GM10248 (cell line): ENCODE data around the gene PEX6.
A peak's percentile ranks its signal among the peaks of the same experiment; 100 is the strongest.
"Not testable (repeated sequence)": the region's sequence is repeated elsewhere in the genome, so short reads cannot be mapped to it uniquely, and the experiment has no call there.

Experiments
- CTCF ChIA-PET: fragments of 300-600 bp; sonication (Branson Sonifier 250); formaldehyde crosslinking; extraction: SDS; loops from one replicate; lab custom pipeline; 2021; ENCODE audit warnings: antibody characterized with exemption; lab: Yijun Ruan, JAX
- POLR2A ChIA-PET: fragments of 350-650 bp; sonication (Branson Sonifier 250); formaldehyde crosslinking; extraction: SDS; loops from one replicate; lab custom pipeline; 2020; ENCODE audit warnings: antibody characterized with exemption; lab: Yijun Ruan, JAX
- DNase-seq: peaks from one replicate; pipeline ENCODE4 v3.0.0; 2012; ENCODE audit errors: extremely low spot score
- TF ChIP-seq, protein P1 (sequence below): IDR thresholded peaks from 2 replicates; pipeline ENCODE4 v1.5.1; 2012; ENCODE audit warnings: mild to moderate bottlenecking, low read depth; ENCODE audit errors: extremely low read depth, missing control alignments, control extremely low read depth

The PEX6 gene

GRCh38 chr6:42960243-42961019 is 18.6 kb downstream of the PEX6 start, which contains the start of gene GNMT:
GNMT (plus strand) TSS chr6:42960754; CDS start chr6:42960768, 14 bp downstream.
- POLR2A ChIA-PET = no interaction called here
- DNase-seq = peak; percentile 53
- TF ChIP-seq, protein P1, sequence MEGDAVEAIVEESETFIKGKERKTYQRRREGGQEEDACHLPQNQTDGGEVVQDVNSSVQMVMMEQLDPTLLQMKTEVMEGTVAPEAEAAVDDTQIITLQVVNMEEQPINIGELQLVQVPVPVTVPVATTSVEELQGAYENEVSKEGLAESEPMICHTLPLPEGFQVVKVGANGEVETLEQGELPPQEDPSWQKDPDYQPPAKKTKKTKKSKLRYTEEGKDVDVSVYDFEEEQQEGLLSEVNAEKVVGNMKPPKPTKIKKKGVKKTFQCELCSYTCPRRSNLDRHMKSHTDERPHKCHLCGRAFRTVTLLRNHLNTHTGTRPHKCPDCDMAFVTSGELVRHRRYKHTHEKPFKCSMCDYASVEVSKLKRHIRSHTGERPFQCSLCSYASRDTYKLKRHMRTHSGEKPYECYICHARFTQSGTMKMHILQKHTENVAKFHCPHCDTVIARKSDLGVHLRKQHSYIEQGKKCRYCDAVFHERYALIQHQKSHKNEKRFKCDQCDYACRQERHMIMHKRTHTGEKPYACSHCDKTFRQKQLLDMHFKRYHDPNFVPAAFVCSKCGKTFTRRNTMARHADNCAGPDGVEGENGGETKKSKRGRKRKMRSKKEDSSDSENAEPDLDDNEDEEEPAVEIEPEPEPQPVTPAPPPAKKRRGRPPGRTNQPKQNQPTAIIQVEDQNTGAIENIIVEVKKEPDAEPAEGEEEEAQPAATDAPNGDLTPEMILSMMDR = no peak
- CTCF ChIA-PET = interaction anchor here (0.8 to 1.1 kb wide), 2 partner anchors 21 to 40 kb away, joined by 3 to 4 read pairs; no protein-coding TSS in a partner anchor

DNA sequence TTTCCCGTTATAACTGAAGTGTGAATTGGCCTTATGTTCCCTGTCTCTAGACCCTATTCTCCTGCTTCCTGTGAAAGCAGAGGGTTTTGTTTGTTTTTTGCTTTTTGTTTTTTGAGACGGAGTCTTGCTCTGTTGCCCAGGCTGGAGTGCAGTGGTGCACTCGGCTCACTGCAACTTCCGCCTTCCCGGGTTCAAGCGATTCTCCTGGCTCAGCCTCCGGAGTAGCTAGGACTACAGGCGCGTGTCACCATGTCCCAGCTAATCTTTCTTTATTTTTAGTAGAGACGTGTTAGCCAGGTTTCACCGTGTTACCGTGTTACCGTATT is 19.1 kb downstream of the PEX6 start:
- CTCF ChIA-PET = interaction anchor here (0.8 to 1.1 kb wide), 2 partner anchors 21 to 40 kb away, joined by 3 to 4 read pairs; no protein-coding TSS in a partner anchor
- POLR2A ChIA-PET = no interaction called here
- no peak for DNase-seq

DNA sequence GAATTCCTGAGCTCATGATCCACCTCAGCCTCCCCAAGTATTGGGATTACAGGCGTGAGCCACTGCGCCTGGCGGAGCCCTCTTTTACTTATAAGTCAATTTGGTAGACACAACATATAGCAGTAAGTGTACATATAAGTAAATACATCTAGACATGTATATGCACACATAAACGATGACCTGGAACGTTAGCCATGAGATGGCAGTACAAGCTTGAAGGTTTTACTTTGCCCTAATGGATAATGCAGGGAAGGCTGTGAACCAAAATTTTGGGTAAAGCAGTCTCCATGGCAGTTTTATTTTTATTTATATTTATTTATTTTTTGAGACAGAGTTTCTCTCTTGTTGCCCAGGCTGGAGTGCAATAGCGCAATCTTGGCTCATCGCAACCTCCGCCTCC is 20.9 kb downstream of the PEX6 start:
- ChIA-PET CTCF (interaction anchor here (1.1 kb wide), 1 partner anchor 11 kb away, joined by 3 read pairs; no protein-coding TSS in a partner anchor), POLR2A (interaction anchor here (0.6 kb wide), 1 partner anchor 25 kb away, joined by 4 read pairs; no protein-coding TSS in a partner anchor)
- no peak for DNase-seq
- TF ChIP-seq, protein P1 = no peak

More for the DNA sequence above, 19.1 kb downstream of the PEX6 start:
- TF ChIP-seq, protein P1 = no peak

GRCh38 chr6:42954405-42954804 is 24.6 kb downstream of the PEX6 start:
- CTCF ChIA-PET, DNase-seq, POLR2A ChIA-PET: not testable (repeated sequence)

DNA sequence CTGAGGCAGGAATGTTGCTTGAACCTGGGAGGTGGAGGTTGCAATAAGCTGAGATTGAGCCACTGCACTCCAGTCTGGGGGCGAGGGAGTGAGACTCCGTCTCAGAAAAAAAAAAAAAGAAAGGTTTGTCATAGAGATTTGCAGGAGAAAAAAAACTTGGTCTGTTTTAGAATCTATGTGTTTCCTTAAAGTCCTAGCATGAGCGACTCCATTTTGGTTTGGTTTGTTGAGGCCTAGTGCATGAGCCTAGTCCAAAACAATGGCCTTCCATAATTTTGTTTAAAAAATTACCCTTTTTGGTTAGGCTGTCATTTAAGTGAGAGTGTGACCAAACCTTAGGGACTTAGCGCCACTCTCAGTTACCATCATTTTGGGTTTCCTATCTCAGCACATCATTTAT is 26.6 kb downstream of the PEX6 start:
- ChIA-PET CTCF (interaction anchor here (1.1 to 1.5 kb wide), 2 partner anchors 12 to 19 kb away, joined by 3 read pairs; no protein-coding TSS in a partner anchor), POLR2A (interaction anchor here (1.5 kb wide), 1 partner anchor 27 kb away, joined by 3 read pairs; no protein-coding TSS in a partner anchor)
- TF ChIP-seq, protein P1 = no peak

GRCh38 chr6:42947950-42948349 is 31.0 kb downstream of the PEX6 start:
- ChIA-PET POLR2A (no interaction called here), CTCF (no interaction called here)
- TF ChIP-seq, protein P1 = no peak
- DNase-seq = no peak

More for the DNA sequence above, 26.6 kb downstream of the PEX6 start:
- DNase-seq = no peak

DNA sequence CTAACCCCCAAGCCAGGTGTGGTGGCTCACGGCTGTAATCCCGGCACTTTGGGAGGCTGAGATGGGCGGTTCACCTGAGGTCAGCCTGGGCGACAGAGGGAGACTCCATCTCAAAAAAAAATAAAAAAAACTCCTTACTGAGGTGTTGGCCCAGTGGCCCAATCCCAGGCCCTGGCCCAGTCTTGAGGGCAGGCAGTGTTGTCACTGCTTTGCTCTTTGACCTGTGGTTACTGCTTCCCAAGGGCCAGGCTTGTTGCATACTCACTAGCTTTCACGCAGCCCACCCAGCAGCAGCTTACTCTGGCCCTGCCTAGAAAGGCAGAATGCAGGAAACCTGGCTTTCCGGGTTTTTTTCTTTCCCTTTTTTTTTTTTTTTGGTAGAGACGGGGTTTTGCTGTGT is 36.5 kb downstream of the PEX6 start:
- POLR2A ChIA-PET = no interaction called here
- TF ChIP-seq, protein P1 = no peak
- no peak for DNase-seq
- CTCF ChIA-PET = no interaction called here

DNA sequence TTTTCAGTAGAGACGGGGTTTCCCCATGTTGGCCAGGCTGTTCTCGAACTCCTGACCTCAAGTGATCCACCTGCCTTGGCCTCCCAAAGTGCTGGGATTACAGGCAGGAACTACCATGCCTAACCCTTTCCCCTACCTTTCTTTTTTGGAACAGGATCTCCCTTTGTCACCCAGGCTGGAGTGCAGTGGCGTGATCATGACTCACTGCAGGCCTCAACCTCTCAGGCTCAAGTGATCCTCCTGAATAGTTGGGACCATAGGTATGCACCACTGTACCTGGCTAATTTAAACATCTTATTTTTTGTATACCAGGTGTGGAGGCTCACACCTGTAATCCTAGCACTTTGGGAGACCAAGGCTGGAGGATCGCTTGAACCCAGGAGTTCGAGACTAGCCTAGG is 37.6 kb downstream of the PEX6 start:
- CTCF ChIA-PET = interaction anchor here (1.4 kb wide), 1 partner anchor 11 kb away, joined by 3 read pairs; no protein-coding TSS in a partner anchor
- DNase-seq, POLR2A ChIA-PET: not testable (repeated sequence)
